Measurements from ENCODE around the gene KRTAP10-5.
"Not testable (repeated sequence)": the region's sequence is repeated elsewhere in the genome, so short reads cannot be mapped to it uniquely, and the experiment has no call there.

The KRTAP10-5 gene

DNA sequence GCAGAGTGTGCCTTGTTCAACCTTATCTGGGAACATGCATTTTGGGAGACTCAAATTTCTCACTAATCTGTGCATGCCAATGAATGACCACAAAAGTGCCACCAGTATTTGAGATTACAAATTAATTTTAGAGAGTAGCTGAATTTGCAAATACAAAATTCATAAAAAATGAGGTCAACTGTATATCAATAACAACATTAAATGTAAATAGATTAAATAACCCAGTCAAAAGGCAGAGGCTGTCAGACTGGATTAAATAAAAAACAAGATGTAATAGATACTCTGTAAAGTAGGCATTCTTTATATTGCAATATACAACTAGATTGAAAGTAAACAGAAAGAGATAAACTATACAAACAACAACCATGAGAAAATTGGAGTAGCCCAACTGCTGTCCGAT, 16.3 kb downstream of the KRTAP10-5 start:
- TF ChIP-seq, protein P1, sequence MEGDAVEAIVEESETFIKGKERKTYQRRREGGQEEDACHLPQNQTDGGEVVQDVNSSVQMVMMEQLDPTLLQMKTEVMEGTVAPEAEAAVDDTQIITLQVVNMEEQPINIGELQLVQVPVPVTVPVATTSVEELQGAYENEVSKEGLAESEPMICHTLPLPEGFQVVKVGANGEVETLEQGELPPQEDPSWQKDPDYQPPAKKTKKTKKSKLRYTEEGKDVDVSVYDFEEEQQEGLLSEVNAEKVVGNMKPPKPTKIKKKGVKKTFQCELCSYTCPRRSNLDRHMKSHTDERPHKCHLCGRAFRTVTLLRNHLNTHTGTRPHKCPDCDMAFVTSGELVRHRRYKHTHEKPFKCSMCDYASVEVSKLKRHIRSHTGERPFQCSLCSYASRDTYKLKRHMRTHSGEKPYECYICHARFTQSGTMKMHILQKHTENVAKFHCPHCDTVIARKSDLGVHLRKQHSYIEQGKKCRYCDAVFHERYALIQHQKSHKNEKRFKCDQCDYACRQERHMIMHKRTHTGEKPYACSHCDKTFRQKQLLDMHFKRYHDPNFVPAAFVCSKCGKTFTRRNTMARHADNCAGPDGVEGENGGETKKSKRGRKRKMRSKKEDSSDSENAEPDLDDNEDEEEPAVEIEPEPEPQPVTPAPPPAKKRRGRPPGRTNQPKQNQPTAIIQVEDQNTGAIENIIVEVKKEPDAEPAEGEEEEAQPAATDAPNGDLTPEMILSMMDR (conservative IDR thresholded peaks at IDR 0.05; ENCODE audit: low read depth): no peak
- H3K27ac ChIP-seq: no peak overlapping the region
- CTCF ChIA-PET: no interaction called here
- no peak for DNase-seq (ENCODE audit: low spot score)
- POLR2A ChIA-PET (ENCODE audit: low non-redundant PET): no interaction called here

DNA sequence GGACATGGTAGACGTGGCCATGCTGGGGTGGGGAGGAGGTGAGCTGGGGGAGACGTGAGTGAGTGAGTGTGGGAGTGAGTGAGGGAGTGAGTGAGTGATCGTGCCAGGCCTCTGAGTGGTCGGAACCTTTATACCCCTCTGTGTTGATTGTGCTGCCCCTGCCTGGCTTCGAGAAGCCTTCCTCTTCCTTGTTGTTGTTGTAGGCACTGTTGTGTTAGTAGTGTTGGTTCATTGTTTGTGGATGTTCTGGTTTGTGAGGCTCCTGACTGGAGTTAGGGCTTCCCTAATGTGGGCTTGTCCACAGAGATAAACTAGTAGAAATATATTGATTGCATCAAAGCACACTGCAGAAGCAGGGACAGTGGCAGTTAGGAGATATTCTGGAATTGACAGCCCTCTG, 21.7 kb downstream of the KRTAP10-5 start, which contains the start of gene KRTAP10-3:
Gene KRTAP10-3 (minus strand): TSS at position 101 of the 400 bp plus-strand sequence. CDS start 80 bp downstream, at position 21.
- ChIA-PET POLR2A (ENCODE audit: low non-redundant PET) (no interaction called here), CTCF (interaction anchor here (0.7 kb wide), 1 partner anchor 44 kb away, joined by 3 read pairs; no protein-coding TSS in a partner anchor)
- TF ChIP-seq, protein P1 (conservative IDR thresholded peaks at IDR 0.05; ENCODE audit: low read depth): no peak
- no peak for DNase-seq (ENCODE audit: low spot score)
- H3K27ac ChIP-seq: no peak within 1 kb of the TSS

DNA sequence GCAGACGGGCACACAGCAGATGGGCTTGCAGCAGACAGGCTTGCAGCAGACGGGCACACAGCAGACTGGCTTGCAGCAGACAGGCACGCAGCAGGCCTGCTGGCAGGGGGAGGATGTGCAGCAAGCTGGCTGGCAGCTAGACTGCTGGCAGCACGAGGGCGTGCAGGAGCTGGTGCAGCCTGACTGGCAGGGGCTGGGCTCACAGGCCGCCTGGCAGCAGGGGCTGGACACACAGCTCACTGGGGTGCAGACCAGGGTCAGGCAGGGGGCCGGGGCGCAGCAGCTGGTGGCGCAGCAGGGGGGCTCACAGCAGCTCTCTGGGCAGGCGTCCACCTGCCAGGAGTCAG, 22.1 kb downstream of the KRTAP10-5 start:
- H3K27ac ChIP-seq; POLR2A ChIA-PET (ENCODE audit: low non-redundant PET); DNase-seq (ENCODE audit: low spot score): not testable (repeated sequence)
- CTCF ChIA-PET: interaction anchor here (0.7 kb wide), 1 partner anchor 44 kb away, joined by 3 read pairs; no protein-coding TSS in a partner anchor

DNA sequence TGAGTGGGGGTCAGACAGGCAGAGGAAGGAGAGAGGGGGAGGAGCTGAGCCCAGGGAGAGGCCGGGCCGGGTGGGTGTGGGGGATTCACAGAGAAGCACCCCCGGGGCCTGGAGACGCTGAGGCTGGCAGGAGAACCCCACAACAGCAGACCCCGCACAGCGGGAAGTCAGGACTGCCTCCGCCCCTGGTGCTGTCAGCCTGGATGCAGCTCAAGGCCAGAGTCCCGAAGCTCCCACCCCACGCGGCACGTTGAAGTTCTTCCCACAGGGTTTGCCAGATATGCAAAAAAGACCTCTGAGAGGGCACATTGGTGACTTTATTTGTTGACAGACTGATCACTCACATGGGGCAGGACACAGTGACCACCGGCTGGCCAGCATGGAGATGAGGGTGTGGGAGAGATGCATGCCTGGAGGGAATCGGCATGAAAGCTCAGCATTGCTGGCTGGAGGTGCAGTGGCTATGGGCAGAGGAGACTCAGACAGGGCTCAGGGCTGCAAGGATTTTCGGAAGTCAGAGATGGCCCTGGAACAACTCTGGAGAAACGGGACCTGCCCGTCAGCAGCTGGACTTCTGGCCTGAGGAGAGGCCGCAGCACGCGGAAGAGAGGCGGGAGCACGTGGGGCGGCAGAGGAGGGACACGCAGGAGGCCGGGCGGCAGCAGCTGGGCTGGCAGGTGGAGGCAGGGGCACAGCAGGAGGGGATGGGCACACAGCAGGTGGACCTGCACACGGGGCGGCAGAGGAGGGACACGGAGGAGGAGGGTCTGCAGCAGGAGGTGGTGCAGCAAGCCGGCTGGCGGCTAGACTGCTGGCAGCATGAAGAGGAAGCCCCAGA, 22.7 kb downstream of the KRTAP10-5 start:
- POLR2A ChIA-PET (ENCODE audit: low non-redundant PET): no interaction called here
- H3K27ac ChIP-seq: no peak overlapping the region
- DNase-seq (ENCODE audit: low spot score): no peak
- CTCF ChIA-PET: interaction anchor here (0.6 to 0.8 kb wide), 3 partner anchors 41 to 167 kb away, joined by 3 to 4 read pairs (median 3); no protein-coding TSS in a partner anchor
- TF ChIP-seq, protein P1 (conservative IDR thresholded peaks at IDR 0.05; ENCODE audit: low read depth): no peak

DNA sequence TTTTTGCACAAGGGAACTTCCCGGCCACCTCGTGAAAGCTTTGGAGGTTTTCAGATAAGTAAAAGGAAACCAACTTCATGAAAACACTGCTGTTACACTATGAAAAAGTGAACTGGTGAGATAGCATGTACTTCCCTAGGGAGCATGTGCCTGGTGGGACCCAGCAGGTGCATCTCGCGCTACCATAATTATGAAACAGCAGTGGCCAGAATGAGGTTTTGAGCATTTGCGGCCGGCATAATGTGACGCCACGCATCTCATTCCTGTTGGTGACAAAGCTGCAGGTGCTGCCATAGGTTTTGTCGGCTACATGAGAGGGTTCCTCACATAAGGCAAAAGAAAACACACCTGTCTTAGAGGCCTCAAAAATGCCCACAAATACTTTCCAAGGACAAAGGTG, 23.5 kb downstream of the KRTAP10-5 start:
- no peak for DNase-seq (ENCODE audit: low spot score)
- ChIA-PET CTCF (interaction anchor here (0.6 to 0.8 kb wide), 4 partner anchors 40 to 706 kb away, joined by 3 to 4 read pairs (median 4); no protein-coding TSS in a partner anchor), POLR2A (ENCODE audit: low non-redundant PET) (no interaction called here)
- TF ChIP-seq, protein P1 (conservative IDR thresholded peaks at IDR 0.05; ENCODE audit: low read depth): no peak
- H3K27ac ChIP-seq: no peak overlapping the region

DNA sequence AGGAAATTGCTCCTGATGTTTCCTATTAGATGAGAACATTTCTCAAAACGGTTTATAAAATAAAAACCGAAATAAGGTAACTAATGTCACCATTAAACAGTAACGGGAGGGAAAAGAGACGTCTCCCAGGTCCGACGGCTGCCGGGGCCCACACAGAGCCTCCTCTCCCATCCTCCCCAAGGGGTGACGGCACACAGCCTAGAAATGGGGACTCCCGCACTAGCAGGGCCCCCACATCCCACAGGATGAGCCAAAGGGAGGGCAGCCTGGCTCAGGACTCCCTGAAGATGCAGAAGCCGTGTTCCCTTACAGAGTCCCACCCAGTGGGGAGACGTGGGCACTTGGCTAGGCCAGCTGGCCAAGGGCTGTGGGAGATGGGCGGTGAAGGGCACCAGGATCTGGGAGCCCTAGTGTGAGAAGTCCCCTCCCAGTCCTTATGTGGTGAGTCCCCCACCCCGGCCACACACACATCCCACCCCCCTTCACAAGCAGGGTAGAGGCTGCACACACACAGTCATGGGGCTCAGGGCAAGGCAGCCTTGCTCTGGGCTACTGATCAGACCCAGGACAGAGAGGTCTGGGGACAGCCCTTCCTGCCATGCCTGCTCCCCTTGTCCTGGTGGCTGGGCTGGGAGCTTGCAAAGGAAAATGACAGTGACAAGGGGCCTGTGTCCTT, 25.1 kb downstream of the KRTAP10-5 start:
- ChIA-PET CTCF (interaction anchor here (0.7 kb wide), 1 partner anchor 238 kb away, joined by 4 read pairs; no protein-coding TSS in a partner anchor), POLR2A (ENCODE audit: low non-redundant PET) (no interaction called here)
- no peak for DNase-seq (ENCODE audit: low spot score)
- TF ChIP-seq, protein P1 (conservative IDR thresholded peaks at IDR 0.05; ENCODE audit: low read depth): no peak
- no peak overlapping the region for H3K27ac ChIP-seq

Measured in RWPE1 (cell line).